ENCODE measurements around the gene TLE1.

DNA sequence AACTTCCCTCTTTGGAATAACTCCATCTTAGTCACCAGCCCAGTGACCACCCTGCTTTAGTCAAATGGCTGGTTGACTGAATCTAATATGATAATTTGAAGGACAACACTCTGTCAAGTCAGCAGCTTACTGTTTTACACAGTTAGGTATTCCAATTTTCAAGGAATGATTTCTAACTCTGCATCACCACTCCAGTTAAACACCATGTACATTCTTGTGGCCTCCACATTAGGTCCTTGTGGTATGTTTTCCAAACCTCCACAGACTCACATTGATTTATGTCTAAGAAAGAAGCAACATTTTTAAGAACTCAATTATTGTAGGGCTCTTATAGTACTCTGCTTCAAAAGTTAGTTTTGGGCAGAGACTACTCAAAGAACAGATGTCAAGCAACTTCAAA is 110.7 kb downstream of the TLE1 start:
- TF ChIP-seq, protein P1, sequence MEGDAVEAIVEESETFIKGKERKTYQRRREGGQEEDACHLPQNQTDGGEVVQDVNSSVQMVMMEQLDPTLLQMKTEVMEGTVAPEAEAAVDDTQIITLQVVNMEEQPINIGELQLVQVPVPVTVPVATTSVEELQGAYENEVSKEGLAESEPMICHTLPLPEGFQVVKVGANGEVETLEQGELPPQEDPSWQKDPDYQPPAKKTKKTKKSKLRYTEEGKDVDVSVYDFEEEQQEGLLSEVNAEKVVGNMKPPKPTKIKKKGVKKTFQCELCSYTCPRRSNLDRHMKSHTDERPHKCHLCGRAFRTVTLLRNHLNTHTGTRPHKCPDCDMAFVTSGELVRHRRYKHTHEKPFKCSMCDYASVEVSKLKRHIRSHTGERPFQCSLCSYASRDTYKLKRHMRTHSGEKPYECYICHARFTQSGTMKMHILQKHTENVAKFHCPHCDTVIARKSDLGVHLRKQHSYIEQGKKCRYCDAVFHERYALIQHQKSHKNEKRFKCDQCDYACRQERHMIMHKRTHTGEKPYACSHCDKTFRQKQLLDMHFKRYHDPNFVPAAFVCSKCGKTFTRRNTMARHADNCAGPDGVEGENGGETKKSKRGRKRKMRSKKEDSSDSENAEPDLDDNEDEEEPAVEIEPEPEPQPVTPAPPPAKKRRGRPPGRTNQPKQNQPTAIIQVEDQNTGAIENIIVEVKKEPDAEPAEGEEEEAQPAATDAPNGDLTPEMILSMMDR (IDR thresholded peaks at IDR 0.05; ENCODE audit: low read depth, low read length), result no peak
- no peak for TF ChIP-seq EZH2phosphoT487 (IDR thresholded peaks at IDR 0.05; ENCODE audit: low read depth)
